Lung (tissue), 12 donors: ENCODE measurements around the gene NUDT4. TPM values are rescaled to one million over a fixed set of nuclear protein-coding genes. Genes with fewer than 3 reads are reported as not detected.
"Not testable (repeated sequence)": the region's sequence is repeated elsewhere in the genome, so short reads cannot be mapped to it uniquely, and the experiment has no call there.

Source experiments
- ATAC-seq: fragments of 200-7000 bp; cut with Tn5 transposase; one replicate; pipeline ENCODE4 v1.9.1; 2020; ENCODE audit warnings: moderate number of reproducible peaks; ENCODE audit not compliant: insufficient read depth, low FRiP score
- DNase-seq, 3 donors: peaks; one replicate each; pipeline ENCODE4 v3.0.0-alpha.2; 2013 to 2017
- H3K27ac ChIP-seq, 2 donors: one replicate each; pipeline ENCODE4 v1.5.1; 2013; ENCODE audit warnings: mild to moderate bottlenecking in 2 of 2, moderate library complexity in 2 of 2, control low read depth in 1 of 2, inconsistent platforms in 1 of 2, low read depth in 1 of 2, low read length in 1 of 2
- H3K27me3 ChIP-seq, 3 donors: one replicate each; pipeline ENCODE4 v1.5.1; 2013; ENCODE audit warnings: low read length in 2 of 3; ENCODE audit not compliant: control insufficient read depth in 3 of 3, insufficient read depth in 3 of 3
- H3K36me3 ChIP-seq, 4 donors: one replicate each; pipeline ENCODE4 v1.5.1; 2013; ENCODE audit warnings: low read length in 4 of 4, mild to moderate bottlenecking in 1 of 4, moderate library complexity in 1 of 4; ENCODE audit not compliant: control insufficient read depth in 4 of 4, insufficient read depth in 4 of 4
- H3K4me1 ChIP-seq, 5 donors: one replicate each; pipeline ENCODE4 v1.5.1; 2013; ENCODE audit warnings: low read length in 5 of 5, mild to moderate bottlenecking in 2 of 5, moderate library complexity in 1 of 5; ENCODE audit not compliant: control insufficient read depth in 5 of 5, insufficient read depth in 5 of 5
- H3K4me3 ChIP-seq: one replicate; pipeline ENCODE4 v1.5.1; 2013; ENCODE audit warnings: mild to moderate bottlenecking, control low read depth, moderate library complexity
- H3K9ac ChIP-seq, 2 donors: one replicate each; pipeline ENCODE4 v1.5.1; 2013; ENCODE audit warnings: low read length in 2 of 2, control low read depth in 1 of 2; ENCODE audit not compliant: insufficient read depth in 1 of 2
- H3K9me3 ChIP-seq, 4 donors: one replicate each; pipeline ENCODE4 v1.5.1; 2013; ENCODE audit warnings: low read length in 3 of 4, mild to moderate bottlenecking in 1 of 4, moderate library complexity in 1 of 4; ENCODE audit not compliant: control insufficient read depth in 4 of 4, insufficient read depth in 3 of 4
- WGBS, 2 donors: extraction: QIAGEN DNeasy Blood & Tissue Kit; methylation state at CpG; one replicate each; pipeline ENCODE4 v1.1.7; 2013; 5-methylcytosine and 5-hydroxymethylcytosine counted together
- polyA plus RNA-seq, 2 donors: library from polyadenylated mRNA; stranded (reverse); fragments of 200-250 nt; gene quantifications; one replicate each; pipeline ENCODE4 v1.2.1, GENCODE V29; 2013
- total RNA-seq, 2 donors: library from RNA; depleted of rRNA in 1 of 2; stranded (reverse); fragments of >200 nt in 1 of 2; gene quantifications; one replicate each; pipeline ENCODE4 v1.2.1, GENCODE V29; 2014 to 2021
- TF ChIP-seq, protein P1 (sequence below): IDR thresholded peaks from 2 replicates; pipeline ENCODE4 v1.5.1; 2012; ENCODE audit warnings: mild to moderate bottlenecking; ENCODE audit errors: control extremely low read depth, extremely low read depth
- donor health status: control.
- donor health status: control.
- donor health status: Bipolar disorder and iron deficiency.
- donor health status: healthy.
- donor health status: DM: yes; HTN: yes; CAD: no.

The NUDT4 gene
- total and polyA plus RNA-seq, 4 donors, result 20.8 to 102 (median 39.3) TPM

DNA sequence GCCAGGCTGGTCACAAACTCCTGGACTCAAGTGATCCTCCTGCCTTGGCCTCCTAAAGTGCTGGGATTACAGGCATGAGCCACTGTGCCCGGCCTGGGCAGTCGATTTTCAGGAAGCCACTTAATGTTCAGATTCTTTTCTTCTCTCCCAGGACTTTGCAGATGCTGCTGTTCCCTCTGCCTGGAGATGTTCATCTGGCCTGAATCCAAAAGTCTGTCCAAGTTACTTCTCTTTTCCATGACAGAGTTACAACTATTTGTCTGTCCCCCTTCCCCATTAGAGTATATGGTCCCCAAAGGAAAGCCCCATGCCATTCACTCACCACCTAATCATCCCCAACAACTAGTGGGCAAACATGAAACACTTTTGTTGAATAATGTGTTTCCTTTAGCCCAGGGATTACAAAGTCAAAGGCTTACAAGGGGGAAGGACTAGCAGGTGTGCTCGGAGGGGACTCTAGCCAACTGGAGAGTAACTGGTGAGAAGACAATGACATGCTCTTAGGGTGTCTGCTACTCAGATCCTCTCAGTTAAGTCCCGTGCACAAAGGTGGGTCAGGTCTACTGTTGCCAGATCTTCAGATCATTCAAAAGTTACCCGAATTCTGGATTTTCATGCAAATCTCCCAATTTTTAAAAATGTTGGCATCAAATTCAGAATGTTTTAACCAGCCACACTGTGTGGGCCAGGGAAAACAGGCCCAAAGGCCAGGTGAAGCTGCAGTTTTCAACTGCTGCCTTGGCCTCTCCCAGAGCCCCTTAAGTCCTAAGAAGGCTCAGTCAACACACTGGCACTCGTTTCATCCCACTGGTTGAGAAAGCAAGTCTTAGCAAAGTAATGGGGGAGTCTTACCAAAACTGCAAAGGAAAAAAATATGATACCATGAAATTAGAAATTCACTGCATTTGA lies 29.6 kb downstream of the NUDT4 start:
- Histone ChIP-seq H3K27me3 (no peaks in the 10 kb centered on the region), H3K9ac (no peak overlapping the region), H3K4me3 (no peak overlapping the region), H3K9me3 (no peaks in the 10 kb centered on the region), H3K36me3 (peaks cover 2 to 26% (median 10%) of the 10 kb centered on the region in 4 donors), H3K27ac (no peak overlapping the region), H3K4me1 (peaks cover 0 to 12% (median 4%) of the 10 kb centered on the region in 5 donors)
- DNase-seq (no peak), ATAC-seq (no peak)
- TF ChIP-seq, protein P1, sequence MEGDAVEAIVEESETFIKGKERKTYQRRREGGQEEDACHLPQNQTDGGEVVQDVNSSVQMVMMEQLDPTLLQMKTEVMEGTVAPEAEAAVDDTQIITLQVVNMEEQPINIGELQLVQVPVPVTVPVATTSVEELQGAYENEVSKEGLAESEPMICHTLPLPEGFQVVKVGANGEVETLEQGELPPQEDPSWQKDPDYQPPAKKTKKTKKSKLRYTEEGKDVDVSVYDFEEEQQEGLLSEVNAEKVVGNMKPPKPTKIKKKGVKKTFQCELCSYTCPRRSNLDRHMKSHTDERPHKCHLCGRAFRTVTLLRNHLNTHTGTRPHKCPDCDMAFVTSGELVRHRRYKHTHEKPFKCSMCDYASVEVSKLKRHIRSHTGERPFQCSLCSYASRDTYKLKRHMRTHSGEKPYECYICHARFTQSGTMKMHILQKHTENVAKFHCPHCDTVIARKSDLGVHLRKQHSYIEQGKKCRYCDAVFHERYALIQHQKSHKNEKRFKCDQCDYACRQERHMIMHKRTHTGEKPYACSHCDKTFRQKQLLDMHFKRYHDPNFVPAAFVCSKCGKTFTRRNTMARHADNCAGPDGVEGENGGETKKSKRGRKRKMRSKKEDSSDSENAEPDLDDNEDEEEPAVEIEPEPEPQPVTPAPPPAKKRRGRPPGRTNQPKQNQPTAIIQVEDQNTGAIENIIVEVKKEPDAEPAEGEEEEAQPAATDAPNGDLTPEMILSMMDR, result no peak
- 78 to 85% methylated on average over 6 of the region's 6 CpGs for WGBS, 2 donors

DNA sequence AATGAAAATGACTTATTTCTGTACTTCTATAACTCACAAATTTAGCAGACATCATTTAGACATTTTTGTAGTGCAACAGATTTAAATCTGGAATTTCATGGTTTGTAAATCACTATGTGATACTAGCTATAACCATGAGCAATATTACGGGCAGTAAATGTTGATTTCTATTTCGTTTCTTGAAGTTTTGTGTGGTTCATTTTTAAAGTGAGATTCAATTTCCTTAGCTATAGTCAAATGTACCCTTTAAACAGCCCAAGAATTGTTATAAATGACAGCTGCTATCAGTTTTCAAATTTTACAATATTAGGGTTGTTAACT lies 30.2 kb downstream of the NUDT4 start:
- ATAC-seq, result no peak
- TF ChIP-seq, protein P1, result no peak
- peaks cover 0 to 13% (median 4%) of the 10 kb centered on the region in 5 donors for H3K4me1 ChIP-seq
- H3K9ac ChIP-seq, result no peak overlapping the region
- H3K27ac ChIP-seq, result no peak overlapping the region
- no peaks in the 10 kb centered on the region for H3K27me3 ChIP-seq
- WGBS, 2 donors, result 89 to 90% methylated on average over 2 of the region's 2 CpGs
- peaks cover 2 to 24% (median 7%) of the 10 kb centered on the region in 4 donors for H3K36me3 ChIP-seq
- no peak overlapping the region for H3K4me3 ChIP-seq
- no peaks in the 10 kb centered on the region for H3K9me3 ChIP-seq
- no peak for DNase-seq

DNA sequence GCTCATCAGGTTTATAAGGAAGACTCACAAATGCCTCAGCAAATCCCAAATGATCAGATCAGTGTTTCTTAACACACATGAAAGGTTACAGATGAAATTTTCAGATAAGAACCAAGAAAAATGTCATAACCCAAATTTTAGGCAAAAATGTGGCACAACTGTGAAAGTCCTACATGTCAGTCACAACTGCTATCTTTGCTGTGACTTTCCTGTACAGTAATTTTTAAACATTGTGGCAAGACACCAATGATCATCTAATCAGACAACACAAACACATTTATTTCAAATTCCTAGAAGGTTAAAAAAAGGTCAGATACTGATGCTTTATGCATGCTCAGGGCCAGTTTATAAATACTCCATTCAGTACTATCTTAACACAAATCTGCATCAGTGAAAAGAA lies 31.1 kb downstream of the NUDT4 start:
- TF ChIP-seq, protein P1, result no peak
- no peak overlapping the region for H3K4me3 ChIP-seq
- no peak for DNase-seq

DNA sequence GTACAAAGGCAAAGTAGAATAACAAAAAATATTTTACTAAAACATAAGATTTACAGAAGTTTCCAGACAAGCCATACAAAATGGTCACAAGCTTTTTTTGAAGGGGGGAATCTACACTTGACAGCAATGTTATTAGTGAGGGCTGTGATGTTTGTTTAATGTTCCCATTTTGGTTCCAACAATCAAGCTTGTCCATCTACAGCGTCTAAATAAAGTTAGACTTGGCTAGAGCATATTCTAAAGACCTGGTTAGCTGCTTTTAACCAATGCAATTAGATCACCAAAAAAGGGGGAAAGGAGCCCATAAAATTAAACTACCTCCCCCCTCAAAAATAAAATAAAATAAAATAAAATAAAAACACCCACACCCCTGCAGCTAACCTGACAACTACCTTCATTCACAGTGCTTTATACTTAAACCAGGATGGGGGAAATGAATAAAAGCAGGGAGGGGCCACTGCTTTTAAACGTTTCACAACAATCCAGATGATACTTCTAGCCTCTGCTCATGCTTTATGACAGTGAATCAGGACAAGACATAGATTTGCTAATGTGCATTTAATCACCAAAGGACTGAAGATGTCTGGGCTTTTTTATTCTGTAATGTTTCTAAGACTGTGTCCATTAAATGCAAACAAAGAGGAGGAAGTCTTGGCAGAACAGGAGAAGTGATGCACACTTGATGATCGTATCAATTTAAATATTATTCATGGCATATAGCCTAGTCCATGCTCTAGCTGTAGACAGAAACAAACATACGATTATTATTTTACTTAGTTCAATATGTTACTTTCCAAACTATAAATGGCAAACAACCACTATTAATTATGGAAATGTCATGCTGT lies 31.8 kb downstream of the NUDT4 start:
- H3K27ac ChIP-seq, ATAC-seq, H3K27me3 ChIP-seq, DNase-seq, H3K9me3 ChIP-seq, H3K4me3 ChIP-seq, H3K9ac ChIP-seq: not testable (repeated sequence)
- peaks cover 4 to 11% (median 9%) of the 10 kb centered on the region in 5 donors for H3K4me1 ChIP-seq
- WGBS, 2 donors, result 61 to 70% methylated on average over 4 of the region's 4 CpGs
- H3K36me3 ChIP-seq, result peaks cover 2 to 24% (median 5%) of the 10 kb centered on the region in 4 donors

More for the DNA sequence above, 31.1 kb downstream of the NUDT4 start:
- ATAC-seq, result no peak
- H3K27me3 ChIP-seq, result no peaks in the 10 kb centered on the region
- no peaks in the 10 kb centered on the region for H3K9me3 ChIP-seq
- H3K9ac ChIP-seq, result peak overlapping the region in 1 of 2 donors; percentile 3
- H3K27ac ChIP-seq, result no peak overlapping the region
- peaks cover 2 to 24% (median 7%) of the 10 kb centered on the region in 4 donors for H3K36me3 ChIP-seq
- H3K4me1 ChIP-seq, result peaks cover 4 to 17% (median 8%) of the 10 kb centered on the region in 5 donors

DNA sequence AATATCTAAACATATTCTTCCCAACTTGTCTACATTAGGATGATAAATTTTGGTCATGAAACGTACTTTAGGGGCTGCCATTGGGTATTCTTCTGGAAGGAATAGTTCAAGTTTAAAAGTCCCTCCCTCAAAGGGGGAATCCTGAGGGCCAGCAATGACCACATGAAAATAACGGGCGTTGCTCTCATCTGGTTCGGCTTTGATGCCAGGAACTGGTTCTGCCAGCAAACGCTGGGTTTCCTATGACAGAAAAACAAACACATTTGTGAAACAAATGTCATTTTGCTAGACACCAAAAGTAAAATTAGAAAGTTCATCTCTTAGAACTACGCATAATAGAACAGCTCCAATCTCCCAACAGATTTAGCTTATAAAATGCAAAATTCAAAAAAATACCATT lies 33.3 kb downstream of the NUDT4 start:
- H3K27ac ChIP-seq, result not testable (repeated sequence)
- 56 to 72% methylated on average over 6 of the region's 6 CpGs for WGBS, 2 donors

More for the DNA sequence above, 33.3 kb downstream of the NUDT4 start:
- Histone ChIP-seq H3K36me3 (peaks cover 2 to 24% (median 5%) of the 10 kb centered on the region in 4 donors), H3K4me1 (peaks cover 4 to 20% (median 10%) of the 10 kb centered on the region in 5 donors)
- not testable (repeated sequence) for H3K4me3 ChIP-seq, DNase-seq, H3K9ac ChIP-seq, ATAC-seq, H3K9me3 ChIP-seq, H3K27me3 ChIP-seq
